ENCODE data around the gene NCOA1. TPM values are rescaled to one million over a fixed set of nuclear protein-coding genes. Genes with fewer than 3 reads are reported as not detected.

NCOA1 gene
- total RNA-seq, 1 experiment from 2014 or later, result 37.1 TPM

GRCh38 chr2:24743924-24744323 is 252.9 kb downstream of the NCOA1 start:
- Mint-ChIP-seq H3K4me1 (ENCODE audit: low read depth, unreplicated experiment) (peaks cover 6% of the 10 kb centered on the region), H3K9me3 (ENCODE audit: unreplicated experiment) (no peaks in the 10 kb centered on the region), H3K36me3 (ENCODE audit: insufficient read depth, unreplicated experiment) (peaks cover 7% of the 10 kb centered on the region), H3K27ac (ENCODE audit: unreplicated experiment) (no peak overlapping the region), H3K4me3 (ENCODE audit: unreplicated experiment) (no peak overlapping the region), H3K27me3 (ENCODE audit: insufficient read depth, unreplicated experiment) (no peaks in the 10 kb centered on the region)
- H3K36me3 ChIP-seq (ENCODE audit: control insufficient read depth, insufficient read depth, low read length), result no peaks in the 10 kb centered on the region; the same call in 1 of the 2 replicates
- H3K27me3 ChIP-seq (replicated peaks; ENCODE audit: control insufficient read depth, insufficient read depth, low read length), result no peaks in the 10 kb centered on the region
- ChIA-PET CTCF (no interaction called here), POLR2A (no interaction called here)
- BruUV-seq (replicated peaks), result no TSS peak
- no peak for DNase-seq
- H3K4me3 ChIP-seq (ENCODE audit: low read depth, low read length), result no peak overlapping the region
- no peaks in the 10 kb centered on the region for H3K9me3 ChIP-seq
- intact Hi-C loops (cut with micrococcal nuclease; ENCODE audit: unreplicated experiment), result no loop called here
- H3K4me1 ChIP-seq, result no peaks in the 10 kb centered on the region
- TF ChIP-seq CTCF (IDR thresholded peaks at IDR 0.05; ENCODE audit: insufficient read depth in 1 of 2, low read depth in 1 of 2, low read length in 1 of 2, severe bottlenecking in 1 of 2, unreplicated experiment in 1 of 2), result no peak

- TF ChIP-seq CTCF (IDR thresholded peaks at IDR 0.05; ENCODE audit: insufficient read depth in 1 of 2, low read depth in 1 of 2, low read length in 1 of 2, severe bottlenecking in 1 of 2, unreplicated experiment in 1 of 2), result no peak
- peaks cover 6% of the 10 kb centered on the region for H3K4me1 Mint-ChIP-seq (ENCODE audit: low read depth, unreplicated experiment)
- POLR2A ChIA-PET, result no interaction called here
- no peak overlapping the region for H3K4me3 Mint-ChIP-seq (ENCODE audit: unreplicated experiment)
- H3K36me3 Mint-ChIP-seq (ENCODE audit: insufficient read depth, unreplicated experiment), result peaks cover 7% of the 10 kb centered on the region
- no peaks in the 10 kb centered on the region for H3K4me1 ChIP-seq
- no peak for DNase-seq
- CTCF ChIA-PET, result no interaction called here
- intact Hi-C loops (cut with micrococcal nuclease; ENCODE audit: unreplicated experiment), result no loop called here
- BruUV-seq (replicated peaks), result no TSS peak
- H3K9me3 ChIP-seq, result no peaks in the 10 kb centered on the region
- no peaks in the 10 kb centered on the region; the same call in 1 of the 2 replicates for H3K36me3 ChIP-seq (ENCODE audit: control insufficient read depth, insufficient read depth, low read length)
- H3K4me3 ChIP-seq (ENCODE audit: low read depth, low read length), result no peak overlapping the region
- no peaks in the 10 kb centered on the region for H3K9me3 Mint-ChIP-seq (ENCODE audit: unreplicated experiment)
- no peaks in the 10 kb centered on the region for H3K27me3 ChIP-seq (replicated peaks; ENCODE audit: control insufficient read depth, insufficient read depth, low read length)
- no peak overlapping the region for H3K27ac Mint-ChIP-seq (ENCODE audit: unreplicated experiment)
- no peaks in the 10 kb centered on the region for H3K27me3 Mint-ChIP-seq (ENCODE audit: insufficient read depth, unreplicated experiment)
These were observed 253.3 kb downstream of the NCOA1 start for GRCh38 chr2:24744356-24744755.

DNA sequence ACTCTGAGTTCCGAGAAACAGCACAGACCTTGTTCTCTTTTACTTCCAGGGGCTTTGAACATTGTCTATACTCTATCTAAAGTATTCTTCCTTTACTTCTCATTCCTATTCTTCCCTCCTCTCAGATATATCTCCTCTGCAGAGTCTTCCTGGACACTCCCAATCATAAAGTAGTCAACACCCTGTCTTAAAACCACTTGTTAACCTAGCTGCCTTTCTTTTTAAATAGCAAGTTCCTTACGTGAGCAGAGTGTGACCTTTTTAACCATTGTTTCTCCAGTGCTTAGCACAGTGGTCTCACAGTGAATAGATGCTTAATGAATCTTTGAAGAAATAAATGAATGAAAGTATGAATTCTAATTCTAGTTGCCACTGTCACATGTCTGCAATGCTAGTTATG is 254.8 kb downstream of the NCOA1 start:
- ChIA-PET POLR2A (no interaction called here), CTCF (no interaction called here)
- TF ChIP-seq CTCF (IDR thresholded peaks at IDR 0.05; ENCODE audit: insufficient read depth in 1 of 2, low read depth in 1 of 2, low read length in 1 of 2, severe bottlenecking in 1 of 2, unreplicated experiment in 1 of 2), result no peak
- H3K27me3 Mint-ChIP-seq (ENCODE audit: insufficient read depth, unreplicated experiment), result no peaks in the 10 kb centered on the region
- DNase-seq, result no peak
- intact Hi-C loops (cut with micrococcal nuclease; ENCODE audit: unreplicated experiment), result no loop called here
- no TSS peak for BruUV-seq (replicated peaks)
- no peaks in the 10 kb centered on the region; the same call in 1 of the 2 replicates for H3K36me3 ChIP-seq (ENCODE audit: control insufficient read depth, insufficient read depth, low read length)
- peaks cover 7% of the 10 kb centered on the region for H3K36me3 Mint-ChIP-seq (ENCODE audit: insufficient read depth, unreplicated experiment)
- no peak overlapping the region for H3K4me3 Mint-ChIP-seq (ENCODE audit: unreplicated experiment)
- no peaks in the 10 kb centered on the region for H3K27me3 ChIP-seq (replicated peaks; ENCODE audit: control insufficient read depth, insufficient read depth, low read length)
- no peaks in the 10 kb centered on the region for H3K4me1 ChIP-seq
- H3K4me3 ChIP-seq (ENCODE audit: low read depth, low read length), result no peak overlapping the region
- no peak overlapping the region for H3K27ac Mint-ChIP-seq (ENCODE audit: unreplicated experiment)
- no peaks in the 10 kb centered on the region for H3K4me1 Mint-ChIP-seq (ENCODE audit: low read depth, unreplicated experiment)
- no peaks in the 10 kb centered on the region for H3K9me3 ChIP-seq
- H3K9me3 Mint-ChIP-seq (ENCODE audit: unreplicated experiment), result no peaks in the 10 kb centered on the region

Measured in Caco-2 (cell line).